Stimulated activated CD4-positive, alpha-beta T cell treated with anti-CD3 and anti-CD28 coated beads, Interleukin-1b, Interleukin-23, amount 100 ng/mL, for 48 hours (primary cell): ENCODE measurements around the gene SLC12A6.

Experiments
- DNase-seq: peaks from one replicate; pipeline ENCODE4 v3.0.0-alpha.2; 2020

SLC12A6 gene

DNA sequence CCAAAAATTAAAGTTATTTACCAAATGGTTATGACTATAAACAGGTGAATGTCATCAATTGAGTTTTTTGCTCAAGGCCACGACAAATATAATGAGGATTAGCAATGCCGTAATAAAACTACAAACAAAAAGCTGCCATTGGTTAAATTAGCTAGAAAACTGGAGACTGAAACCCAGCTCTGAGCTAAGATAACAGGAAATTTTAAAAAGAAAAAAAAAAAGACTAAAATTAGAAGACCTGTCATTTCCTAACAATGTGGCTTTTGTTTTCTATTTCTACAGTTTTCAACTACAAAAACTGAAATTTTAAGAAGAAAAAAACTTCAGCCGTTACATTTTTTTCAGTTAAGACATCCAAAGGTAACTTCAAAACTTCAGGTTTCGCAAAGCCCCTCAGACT lies 9.7 kb downstream of the SLC12A6 start:
- no peak for DNase-seq

DNA sequence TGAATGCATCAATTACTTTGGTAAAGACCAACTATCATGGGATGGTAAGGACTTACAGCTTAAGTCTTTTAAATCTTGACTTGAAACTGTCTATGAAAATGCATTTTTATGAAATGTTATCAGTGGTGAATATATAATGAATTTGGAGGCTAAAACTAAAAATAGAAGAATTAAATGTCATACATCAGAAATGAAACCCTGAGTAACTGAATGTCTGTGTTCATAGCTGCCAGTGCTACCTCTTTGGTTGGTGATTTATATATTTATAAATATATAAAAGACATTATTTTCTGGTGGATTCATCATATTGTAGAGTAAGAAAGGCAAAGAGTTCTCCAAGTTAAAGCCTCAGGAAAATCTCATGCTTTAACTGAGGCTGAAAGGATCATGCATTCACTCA lies 12.2 kb downstream of the SLC12A6 start:
- no peak for DNase-seq

DNA sequence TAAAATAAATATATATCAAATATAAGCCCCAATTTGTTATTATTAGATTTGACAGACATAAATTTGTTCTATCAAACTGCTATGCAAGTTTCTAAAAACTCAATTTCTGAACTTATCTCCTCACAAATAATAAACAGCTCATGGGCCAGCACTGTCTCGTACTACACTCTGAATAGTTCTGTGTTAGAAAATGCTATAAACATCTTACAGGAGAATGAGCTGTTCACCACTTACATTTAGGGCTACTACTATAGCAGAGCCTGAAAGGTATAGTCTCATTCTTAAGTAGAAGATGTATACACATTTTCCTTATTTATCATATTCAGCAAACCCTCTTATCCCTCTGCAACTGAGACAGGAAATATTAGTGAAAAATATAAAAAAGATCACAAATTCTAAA lies 12.6 kb downstream of the SLC12A6 start:
- no peak for DNase-seq

DNA sequence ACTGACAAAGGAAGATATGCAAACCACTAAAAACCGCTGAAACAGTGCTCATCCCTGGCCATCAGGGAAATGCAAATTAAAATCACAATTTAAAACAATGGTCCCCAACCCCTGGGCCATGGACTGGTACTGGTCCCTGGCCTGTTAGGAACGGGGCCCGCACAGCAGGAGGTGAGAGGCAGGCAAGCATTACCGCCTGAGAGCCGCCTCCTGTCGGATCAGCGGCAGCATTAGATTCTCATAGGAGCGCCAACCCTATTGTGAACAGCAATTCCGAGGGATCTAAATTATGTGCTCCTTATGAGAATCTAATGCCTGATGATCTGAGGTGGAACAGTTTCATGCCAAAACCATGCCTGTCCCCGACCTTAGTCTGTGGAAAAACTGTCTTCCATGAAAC lies 14.4 kb downstream of the SLC12A6 start:
- DNase-seq = no peak

DNA sequence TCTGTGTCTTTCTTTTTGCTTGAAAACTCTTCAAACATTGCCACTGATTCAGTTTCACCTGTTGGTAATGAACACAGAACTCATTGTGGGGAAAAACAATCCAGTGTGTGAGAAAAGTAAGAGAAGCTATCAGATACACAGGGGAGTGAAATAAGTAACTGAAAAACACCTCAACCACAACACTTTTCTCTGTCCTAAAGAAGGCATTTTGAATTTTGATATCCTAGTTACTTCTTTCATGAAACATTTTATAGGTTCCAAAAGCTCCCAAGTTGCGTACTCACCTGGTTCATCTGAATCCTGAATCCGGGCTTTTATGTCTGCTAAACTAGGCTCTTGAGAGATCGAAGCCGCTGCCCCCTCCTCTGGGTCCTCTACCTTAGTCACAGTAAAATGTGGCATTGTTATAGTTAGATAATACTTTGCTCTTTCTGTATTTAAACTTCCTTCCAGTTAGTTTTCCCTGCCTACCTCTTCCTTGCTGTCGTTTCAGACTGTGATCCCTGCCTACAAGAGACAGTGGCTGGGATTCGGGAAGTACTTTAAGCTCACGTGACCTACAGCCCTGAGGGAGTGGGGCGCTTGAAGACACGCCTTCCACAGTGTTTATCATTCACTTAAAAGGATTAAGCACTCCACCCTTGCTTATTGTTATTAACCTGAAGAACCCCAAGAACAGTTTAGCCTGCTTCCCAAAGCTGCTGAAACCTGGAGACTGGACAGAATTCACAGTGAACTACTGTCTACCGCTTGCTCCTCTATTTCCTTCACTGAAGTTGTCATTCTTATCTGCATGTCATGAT lies 19.1 kb downstream of the SLC12A6 start:
- no peak for DNase-seq

DNA sequence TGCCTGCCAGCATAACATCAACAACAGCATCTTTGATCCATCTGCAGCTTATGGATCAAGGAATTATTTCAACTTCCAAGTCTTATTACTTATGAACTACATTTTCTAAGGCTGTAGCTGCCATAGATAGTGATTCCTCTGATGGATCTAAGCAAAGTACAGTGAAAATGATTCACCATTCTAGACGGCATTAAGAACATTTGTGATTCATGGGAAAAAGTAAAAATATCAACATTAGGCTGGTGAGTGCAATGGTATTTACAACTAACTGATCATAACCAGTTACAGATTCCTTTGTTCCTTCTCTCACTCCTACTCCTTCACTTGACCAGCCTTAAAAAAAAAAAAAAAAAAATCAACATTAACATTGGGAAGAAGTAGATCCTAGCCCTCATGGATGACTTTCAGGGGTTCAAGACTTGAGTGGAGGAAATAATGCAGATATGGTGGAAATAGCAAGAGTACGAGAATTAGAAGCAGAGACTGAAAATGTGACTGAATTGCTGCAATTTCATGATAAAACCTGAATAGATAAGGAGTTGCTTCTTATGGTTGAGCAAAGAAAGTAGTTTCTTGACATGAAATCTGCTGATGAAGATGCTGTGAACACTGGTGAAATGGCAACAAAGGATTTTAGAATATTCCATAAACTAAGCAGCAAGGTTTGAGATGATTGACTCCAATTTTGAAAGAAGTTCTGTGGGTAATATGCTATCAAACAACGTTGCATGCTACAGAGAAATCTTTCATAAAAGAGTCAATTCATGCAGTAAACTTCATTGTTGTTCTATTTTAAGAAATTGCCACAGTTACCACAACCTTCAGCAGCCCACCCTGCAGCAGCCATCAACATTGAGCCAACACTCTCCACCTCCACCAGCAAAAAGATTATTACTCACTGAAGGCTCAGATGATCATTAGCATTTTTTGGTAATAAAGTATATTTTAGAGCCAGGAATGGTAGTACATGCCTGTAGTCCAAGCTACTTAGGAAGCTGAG lies 22.8 kb downstream of the SLC12A6 start:
- no peak for DNase-seq

DNA sequence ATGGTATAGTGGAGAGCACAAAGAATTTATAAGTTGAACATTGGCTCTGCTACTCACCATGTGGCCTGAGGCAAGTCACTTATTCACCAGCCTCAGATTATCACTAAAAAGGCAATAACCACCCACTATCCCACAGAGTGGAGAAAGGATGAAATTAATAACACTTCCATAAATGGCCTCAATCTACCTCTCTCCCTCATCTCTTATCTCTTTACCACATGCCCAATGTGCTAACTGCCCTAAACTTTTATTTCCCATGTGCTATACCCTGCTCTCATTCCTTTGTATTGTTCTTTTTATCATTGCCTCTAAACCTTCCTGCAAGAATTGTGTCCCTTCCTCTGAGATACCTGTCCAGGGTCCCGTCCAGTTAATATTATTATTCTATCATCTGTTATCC lies 26.0 kb downstream of the SLC12A6 start:
- DNase-seq = no peak

DNA sequence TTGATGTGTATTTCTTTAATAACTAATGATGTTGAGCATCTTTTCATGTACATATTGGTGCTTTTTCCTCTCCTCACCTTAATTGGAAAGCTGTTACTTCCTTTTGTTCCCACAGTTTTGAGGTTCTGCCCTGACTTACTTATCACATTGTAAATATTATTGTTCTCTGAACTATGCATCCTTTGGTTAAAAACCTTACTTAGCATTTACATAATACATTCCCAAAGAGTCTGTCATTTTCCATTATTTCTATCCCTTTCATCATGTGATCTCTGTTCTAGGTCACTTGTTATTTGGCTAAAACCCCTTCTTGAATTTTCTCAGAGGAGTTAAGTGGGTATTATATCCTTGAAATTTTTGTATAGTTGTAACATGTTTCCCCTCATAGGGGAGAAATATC lies 33.0 kb downstream of the SLC12A6 start:
- DNase-seq = no peak

DNA sequence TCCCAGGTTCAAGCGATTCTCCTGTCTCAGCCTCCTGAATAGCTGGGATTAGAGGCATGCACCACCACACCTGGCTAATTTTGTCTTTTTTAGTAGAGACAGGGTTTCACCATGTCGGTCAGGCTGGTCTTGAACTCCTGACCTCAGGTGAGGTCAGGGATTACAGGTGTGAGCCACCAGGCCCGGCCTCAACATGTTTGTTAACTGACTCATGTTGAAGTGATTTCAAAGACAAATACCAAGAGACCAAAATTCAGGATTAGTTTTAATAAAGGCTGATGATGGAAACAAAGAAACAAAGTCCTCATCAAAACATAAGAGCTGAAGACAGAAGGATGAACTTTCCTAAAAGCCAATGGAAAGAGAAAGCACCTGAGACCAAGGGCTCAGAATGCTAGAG lies 36.5 kb downstream of the SLC12A6 start:
- DNase-seq = no peak

DNA sequence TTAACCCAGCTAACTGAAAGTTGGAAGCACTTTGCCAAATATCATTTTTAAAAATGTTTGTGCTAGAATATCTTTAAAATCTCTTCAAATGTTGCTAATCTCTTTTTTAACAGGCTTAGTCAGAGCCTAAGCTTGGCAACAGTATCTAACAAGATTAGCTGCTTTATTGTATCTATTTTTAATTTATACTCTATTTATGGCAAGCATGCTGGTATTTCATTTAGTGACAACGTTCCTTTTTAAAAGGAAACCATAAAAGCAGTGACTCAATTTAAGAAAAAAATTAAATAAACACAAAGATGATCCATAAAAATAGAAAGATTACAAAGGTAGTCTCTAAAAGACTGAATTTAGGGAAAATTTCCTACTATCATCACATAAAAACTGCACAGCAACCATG lies 40.5 kb downstream of the SLC12A6 start:
- DNase-seq = no peak

DNA sequence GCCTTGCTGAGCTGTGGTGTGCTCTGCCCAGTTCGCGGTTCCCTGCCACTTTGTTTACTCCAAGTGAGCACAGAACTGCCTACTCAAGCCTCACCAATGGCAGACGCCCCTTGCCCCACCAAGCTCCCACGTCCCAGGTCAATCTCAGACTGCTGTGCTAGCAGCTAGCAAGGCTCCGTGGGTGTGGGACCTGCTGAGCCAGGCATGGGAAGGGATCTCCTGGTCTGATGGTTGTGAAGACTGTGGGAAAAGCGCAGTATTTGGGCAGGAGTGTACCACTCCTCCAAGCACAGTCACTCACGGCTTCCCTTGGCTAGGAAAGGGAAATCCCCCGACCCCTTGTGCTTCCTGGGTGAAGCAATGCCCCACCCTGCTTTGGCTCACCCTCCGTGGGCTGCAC lies 45.0 kb downstream of the SLC12A6 start:
- DNase-seq = no peak

DNA sequence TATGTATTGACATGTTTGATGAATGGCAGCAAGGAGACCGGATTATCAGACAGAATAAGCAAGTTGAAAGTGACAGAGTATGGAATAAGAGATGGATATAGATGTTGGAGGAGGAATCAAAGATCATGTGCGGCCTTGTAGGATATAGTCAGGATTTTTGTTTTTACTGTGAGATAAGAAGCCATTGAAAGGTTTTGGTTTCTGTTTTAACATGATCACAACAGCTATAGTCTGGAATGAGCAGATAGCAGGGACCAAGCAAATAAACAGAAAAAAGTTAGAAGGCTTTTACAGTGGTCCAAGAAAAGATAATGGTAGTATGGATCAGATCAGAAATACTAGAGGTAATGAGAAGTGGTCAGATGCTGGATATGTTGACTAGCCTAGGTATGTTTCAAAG lies 52.6 kb downstream of the SLC12A6 start:
- no peak for DNase-seq

DNA sequence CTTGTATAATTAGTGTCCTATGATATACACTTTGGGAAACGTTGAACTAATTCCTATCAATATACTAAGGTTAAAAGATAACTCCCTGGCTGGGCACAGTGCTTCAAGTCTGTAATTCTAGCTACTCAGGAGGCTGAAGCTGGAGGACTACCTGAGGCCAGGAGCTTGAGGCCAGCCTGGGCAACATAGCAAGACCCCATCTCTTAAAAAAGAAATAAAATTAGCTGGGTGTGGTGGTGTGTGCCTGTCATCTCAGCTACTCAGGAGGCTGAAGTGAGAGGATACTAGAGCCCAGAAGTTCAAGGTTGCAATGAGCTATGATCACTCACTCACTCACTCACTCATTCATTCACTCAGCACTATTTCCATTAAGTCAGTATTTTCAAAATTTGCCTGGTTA lies 55.2 kb downstream of the SLC12A6 start:
- no peak for DNase-seq

DNA sequence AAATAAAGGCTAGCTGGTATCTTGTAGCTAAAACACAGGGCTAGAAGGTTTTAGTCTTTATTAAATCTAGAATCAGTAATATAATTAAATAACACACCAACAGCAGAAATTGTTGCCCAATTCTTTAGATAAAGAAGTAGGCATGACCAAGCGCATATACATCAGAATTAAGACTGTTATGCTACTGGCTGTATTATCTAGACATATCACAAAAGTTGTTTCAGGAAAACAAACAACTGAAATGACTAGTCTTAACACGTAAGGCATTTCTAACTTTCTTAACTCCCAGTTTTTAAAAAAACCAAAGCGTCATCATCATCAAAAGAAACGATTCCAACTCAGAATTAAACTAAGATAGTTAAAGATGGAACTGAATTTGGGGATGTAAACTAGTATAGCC lies 57.4 kb downstream of the SLC12A6 start:
- DNase-seq = no peak

DNA sequence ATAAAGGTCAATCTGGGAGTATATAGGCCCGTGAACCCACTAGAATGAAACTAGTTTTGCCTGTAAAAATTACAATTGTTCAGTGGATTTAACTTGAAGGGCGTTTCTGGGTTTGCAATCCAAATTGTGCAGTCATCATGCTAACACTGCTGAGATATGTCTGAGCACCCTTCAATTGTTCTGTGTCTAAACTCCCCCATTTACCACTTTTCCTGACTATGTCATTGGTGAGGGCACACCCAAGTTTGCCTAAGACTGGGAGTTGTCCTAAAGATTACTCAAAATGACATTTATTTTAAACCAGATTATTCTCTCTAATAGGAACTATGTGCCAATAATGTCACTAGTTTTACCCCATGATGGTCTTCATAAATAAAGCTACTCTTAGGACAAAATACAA lies 58.2 kb downstream of the SLC12A6 start:
- DNase-seq = no peak

DNA sequence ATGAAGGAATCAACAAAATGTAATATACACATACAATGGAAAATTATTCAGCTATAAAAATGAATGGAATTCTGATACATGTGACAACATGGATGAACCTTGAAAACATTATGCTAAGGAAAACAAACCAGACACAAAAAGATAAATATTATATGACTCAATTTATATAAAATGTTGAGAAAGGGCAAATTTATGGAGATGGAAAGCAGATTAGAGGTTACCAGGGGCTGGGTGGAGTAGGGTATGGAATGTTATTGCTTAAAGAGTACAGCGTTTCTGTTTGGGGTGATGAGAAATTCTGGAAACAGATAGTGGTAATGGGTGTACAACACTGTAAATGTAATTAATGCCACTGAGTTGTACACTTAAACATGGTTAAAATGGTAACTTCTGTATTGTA lies 61.9 kb downstream of the SLC12A6 start:
- DNase-seq = no peak

DNA sequence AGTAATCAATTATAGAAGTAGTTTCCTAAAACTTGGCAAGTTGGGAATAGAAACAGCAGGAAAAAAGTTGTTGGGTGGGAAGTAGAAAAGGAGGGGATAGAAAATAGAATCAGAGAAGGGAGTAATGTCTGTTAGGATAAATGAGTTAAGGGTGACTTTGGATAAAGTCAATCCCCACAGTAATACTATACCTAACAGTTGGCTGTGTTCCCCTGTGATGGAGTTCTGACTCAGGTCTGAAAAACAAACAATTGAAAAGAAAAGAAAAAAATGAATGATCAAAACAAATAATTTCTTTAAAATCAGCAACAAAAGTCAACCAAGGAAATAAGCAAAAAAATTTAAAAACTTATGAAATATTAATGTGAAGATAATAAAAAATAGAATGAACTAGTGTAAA lies 62.4 kb downstream of the SLC12A6 start:
- no peak for DNase-seq

DNA sequence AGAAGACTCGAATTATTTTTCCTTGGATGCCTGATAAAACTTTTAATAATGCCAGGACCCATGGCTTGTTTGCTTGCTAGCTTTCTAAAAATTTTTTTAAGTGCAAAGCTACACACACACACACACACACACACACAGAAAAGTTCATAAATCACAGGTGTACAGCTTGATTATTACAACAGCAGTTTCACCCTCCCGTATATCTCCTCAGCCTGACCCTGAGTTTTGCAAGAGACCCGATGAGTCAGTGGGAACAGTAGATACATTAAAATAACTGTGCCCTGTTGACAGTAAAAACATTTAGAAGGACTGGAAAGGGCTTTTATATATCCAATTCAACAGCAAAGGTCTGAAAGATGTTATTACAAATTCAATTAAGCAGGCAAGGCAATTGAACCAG lies 66.1 kb downstream of the SLC12A6 start:
- DNase-seq = no peak

DNA sequence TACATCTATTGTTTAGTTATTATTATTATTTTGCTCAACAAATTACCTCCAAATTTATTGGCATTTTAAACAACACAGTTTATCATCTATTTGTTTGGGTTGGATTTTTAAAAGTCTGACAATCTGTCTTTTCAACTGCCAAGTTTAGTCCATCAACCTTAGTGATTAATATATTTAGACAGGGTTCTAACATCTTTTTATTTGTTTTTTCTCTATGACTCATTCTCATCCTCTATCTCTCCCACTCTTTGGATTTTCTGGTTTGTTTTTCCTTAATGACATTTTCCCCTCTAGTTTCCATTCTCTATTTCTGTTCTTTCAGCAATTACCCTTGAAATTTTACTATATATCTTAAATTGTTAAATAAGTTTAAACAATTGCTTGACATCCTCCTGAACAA lies 70.8 kb downstream of the SLC12A6 start:
- no peak for DNase-seq

DNA sequence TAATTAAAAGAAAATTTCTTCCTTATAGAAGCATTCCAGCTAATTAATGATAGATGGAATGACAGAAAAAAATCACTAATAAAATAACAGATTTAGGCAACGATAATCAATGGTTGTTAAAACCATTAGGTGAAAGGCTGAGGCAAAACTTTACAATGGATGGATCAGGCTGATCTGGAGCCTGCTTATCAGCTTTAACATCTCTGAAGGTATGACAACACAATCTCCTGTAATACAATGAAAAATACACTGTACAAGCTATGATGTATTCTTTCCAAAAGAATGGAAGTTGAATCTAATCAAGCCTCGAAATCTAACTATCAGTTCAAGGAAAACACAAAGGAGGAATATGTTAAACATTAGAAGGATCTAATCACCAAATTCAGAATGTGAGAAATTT lies 73.5 kb downstream of the SLC12A6 start:
- DNase-seq = no peak

DNA sequence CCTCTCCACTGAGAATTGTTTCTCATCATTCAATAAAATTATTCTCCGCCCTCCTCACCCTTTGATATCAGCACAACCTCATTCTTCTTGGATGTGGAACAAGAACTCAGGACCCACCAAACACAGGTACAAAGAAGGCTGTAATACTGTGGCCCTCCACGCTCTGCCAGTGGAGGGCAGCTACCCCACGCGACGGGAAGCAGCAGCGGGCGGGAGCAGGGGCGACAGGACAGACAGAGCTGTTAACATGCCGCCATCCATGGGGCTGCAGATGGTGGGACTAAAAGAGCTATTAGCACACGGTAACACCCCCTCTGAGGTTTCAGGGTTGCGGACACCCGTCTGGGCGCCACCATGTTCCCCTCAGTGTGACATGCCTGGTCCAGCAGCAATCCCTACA lies 75.2 kb downstream of the SLC12A6 start:
- DNase-seq = no peak

DNA sequence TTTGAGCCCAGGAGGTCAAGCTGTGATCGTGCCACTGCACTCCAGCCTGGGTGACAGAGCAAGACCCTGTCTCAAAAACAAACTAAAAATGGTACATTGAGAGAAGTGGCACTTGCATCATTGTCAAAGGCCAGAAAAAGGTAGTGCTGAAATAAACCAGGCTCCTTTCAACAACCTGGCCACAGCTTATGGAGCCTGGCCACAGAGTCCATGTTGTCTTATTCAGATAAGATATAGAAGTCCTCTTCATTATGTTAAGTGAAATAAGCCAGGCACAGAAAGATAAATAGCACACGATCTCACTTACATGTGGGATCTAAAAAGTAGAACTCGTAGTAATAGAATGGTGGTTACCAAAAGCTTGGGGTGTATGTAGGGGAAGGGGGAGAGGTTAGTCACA lies 78.0 kb downstream of the SLC12A6 start:
- no peak for DNase-seq

DNA sequence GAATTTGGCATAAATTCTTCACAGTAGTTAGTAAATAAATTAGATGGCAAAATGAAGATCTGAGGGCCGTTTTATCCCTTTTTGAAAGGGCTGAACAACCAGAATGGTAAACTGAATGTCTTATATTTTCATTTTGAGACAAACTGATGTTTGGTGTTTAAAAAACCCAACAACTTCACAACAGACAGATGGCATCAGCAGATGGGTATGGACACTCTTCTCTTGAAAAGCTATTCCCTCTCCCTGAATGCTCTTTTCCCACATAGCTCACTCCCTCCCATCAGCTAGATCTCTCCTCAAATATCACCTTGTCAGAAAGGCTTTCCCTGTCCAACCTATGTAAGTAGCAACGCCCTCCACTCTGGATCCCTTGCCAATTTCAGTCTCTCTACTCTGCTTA lies 79.4 kb downstream of the SLC12A6 start:
- no peak for DNase-seq

DNA sequence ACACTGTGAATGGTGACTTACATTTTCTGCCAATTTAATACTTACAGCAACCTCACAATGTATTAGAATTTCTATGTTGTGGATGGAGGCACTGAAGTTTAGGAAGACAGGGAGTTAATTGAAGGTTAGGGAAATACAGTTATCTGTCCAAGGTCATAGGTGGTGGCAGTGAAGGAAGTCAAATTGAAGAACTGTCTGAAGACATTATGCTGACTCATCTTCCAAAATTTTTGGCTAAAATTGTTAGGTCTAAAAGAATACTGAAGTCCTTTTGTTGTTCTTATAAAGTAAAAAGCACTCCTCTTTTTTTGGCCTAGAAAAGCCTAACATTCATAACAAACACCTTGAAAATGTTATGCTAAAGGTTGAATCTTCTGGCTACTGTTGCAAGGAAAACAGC lies 85.0 kb downstream of the SLC12A6 start:
- DNase-seq = no peak
